NB4 (cell line): ENCODE results near the gene ZNRF3.

Experiments used
- POLR2A ChIP-seq: IDR thresholded peaks from 2 replicates; pipeline ENCODE4 v1.6.1; 2011; ENCODE audit warnings: mild to moderate bottlenecking; ENCODE audit not compliant: insufficient read length; ENCODE audit errors: extremely low read depth
- TF ChIP-seq, protein P1 (sequence below): IDR thresholded peaks from one replicate; pipeline ENCODE4 v1.5.1; 2012; ENCODE audit warnings: low read depth, low read length

GRCh38 chr22:28899199-28899853 lies 16.0 kb downstream of the ZNRF3 start:
- TF ChIP-seq POLR2A = no peak
- TF ChIP-seq, protein P1, sequence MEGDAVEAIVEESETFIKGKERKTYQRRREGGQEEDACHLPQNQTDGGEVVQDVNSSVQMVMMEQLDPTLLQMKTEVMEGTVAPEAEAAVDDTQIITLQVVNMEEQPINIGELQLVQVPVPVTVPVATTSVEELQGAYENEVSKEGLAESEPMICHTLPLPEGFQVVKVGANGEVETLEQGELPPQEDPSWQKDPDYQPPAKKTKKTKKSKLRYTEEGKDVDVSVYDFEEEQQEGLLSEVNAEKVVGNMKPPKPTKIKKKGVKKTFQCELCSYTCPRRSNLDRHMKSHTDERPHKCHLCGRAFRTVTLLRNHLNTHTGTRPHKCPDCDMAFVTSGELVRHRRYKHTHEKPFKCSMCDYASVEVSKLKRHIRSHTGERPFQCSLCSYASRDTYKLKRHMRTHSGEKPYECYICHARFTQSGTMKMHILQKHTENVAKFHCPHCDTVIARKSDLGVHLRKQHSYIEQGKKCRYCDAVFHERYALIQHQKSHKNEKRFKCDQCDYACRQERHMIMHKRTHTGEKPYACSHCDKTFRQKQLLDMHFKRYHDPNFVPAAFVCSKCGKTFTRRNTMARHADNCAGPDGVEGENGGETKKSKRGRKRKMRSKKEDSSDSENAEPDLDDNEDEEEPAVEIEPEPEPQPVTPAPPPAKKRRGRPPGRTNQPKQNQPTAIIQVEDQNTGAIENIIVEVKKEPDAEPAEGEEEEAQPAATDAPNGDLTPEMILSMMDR = no peak
